GM12872 (cell line): ENCODE measurements around the gene FOXP3.

Source experiments
- CTCF ChIP-seq: IDR thresholded peaks from 3 replicates; pipeline ENCODE4 v1.5.1; 2011; ENCODE audit warnings: low read depth, mild to moderate bottlenecking, low read length, moderate library complexity; ENCODE audit not compliant: insufficient read depth

Gene FOXP3

GRCh38 chrX:49204017-49204416 is 60.5 kb downstream of the FOXP3 start:
- no peak for TF ChIP-seq CTCF

- TF ChIP-seq CTCF: no peak
Observed at GRCh38 chrX:49203536-49203935, 61.0 kb downstream of the FOXP3 start.

- no peak for TF ChIP-seq CTCF
Observed at GRCh38 chrX:49202022-49202421, 62.5 kb downstream of the FOXP3 start.
